ENCODE results near the gene AFAP1.

AFAP1 gene

DNA sequence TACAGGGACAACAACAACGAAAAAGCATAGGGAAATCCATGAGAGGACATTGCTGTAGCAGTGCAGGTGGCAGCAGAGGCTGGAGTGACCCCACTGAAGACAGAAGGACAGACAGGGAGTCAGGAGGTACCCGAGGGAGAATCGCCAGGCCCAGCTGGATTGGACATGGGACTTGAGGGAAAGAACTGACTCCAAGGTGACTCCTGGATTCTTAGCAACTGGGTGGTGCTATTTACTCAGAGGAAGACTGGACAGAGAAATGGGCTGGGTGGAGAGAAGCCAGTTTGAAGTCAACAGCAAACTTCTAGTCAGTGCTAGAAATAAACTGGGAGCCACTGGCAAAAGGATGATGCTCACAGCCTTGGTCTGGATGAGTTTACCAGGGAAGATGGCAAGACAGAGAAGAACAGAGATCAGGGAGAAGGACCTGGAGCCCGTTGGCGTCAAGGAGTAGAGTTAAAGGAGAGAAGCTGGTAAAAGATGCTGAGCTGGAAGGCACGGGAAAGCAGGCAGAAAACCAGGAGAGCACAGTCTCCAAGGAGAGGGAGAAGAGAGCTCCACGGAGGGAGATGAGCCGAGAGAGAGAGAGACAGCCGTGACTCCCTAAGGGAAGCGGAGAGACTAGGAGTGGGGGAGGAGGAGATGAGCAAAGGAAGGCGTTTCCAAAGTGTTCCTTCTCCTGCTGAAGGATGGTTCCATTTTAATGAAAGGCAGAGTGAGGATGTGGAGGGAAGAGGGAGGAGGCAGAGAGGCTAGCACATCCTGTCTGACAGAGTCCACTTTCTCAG, 119.4 kb downstream of the AFAP1 start:
- H3K27ac ChIP-seq, result no peak overlapping the region
- no peak overlapping the region for H3K4me3 ChIP-seq (ENCODE audit: low read depth, low read length)
- no peaks in the 10 kb centered on the region for H3K27me3 ChIP-seq (replicated peaks)
- no peak for DNase-seq
- TF ChIP-seq, protein P1, sequence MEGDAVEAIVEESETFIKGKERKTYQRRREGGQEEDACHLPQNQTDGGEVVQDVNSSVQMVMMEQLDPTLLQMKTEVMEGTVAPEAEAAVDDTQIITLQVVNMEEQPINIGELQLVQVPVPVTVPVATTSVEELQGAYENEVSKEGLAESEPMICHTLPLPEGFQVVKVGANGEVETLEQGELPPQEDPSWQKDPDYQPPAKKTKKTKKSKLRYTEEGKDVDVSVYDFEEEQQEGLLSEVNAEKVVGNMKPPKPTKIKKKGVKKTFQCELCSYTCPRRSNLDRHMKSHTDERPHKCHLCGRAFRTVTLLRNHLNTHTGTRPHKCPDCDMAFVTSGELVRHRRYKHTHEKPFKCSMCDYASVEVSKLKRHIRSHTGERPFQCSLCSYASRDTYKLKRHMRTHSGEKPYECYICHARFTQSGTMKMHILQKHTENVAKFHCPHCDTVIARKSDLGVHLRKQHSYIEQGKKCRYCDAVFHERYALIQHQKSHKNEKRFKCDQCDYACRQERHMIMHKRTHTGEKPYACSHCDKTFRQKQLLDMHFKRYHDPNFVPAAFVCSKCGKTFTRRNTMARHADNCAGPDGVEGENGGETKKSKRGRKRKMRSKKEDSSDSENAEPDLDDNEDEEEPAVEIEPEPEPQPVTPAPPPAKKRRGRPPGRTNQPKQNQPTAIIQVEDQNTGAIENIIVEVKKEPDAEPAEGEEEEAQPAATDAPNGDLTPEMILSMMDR (IDR thresholded peaks at IDR 0.05; ENCODE audit: low read depth, low read length, missing control alignments), result no peak
- in situ Hi-C loops (cut with HindIII; ENCODE audit: low pct_ligation_motif_present, low sequenced_read_pairs), result no loop called here
- H3K36me3 ChIP-seq (replicated peaks), result peaks cover 52% of the 10 kb centered on the region

DNA sequence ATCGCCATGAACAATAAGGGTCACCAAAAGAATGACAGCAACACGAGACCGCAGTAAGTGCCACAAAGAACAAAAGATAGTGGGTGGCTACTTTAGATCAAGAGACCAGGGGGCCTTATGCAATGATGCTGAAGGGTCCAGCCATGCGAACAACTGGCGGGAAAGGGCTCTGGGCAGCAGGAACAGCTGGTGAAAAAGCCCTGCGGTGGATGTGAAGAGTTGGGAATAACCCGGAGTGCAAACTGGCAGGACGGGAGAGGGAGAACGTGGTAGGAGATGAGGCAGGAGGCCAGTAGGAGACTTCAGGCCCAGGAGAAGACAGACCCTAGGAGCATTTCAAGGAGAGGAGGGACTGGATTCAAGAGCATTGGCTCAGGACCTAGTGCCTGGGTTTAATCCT, 120.2 kb downstream of the AFAP1 start:
- in situ Hi-C loops (cut with HindIII; ENCODE audit: low pct_ligation_motif_present, low sequenced_read_pairs), result no loop called here
- no peak overlapping the region for H3K27ac ChIP-seq
- DNase-seq, result no peak
- H3K4me3 ChIP-seq (ENCODE audit: low read depth, low read length), result no peak overlapping the region
- peaks cover 58% of the 10 kb centered on the region for H3K36me3 ChIP-seq (replicated peaks)
- TF ChIP-seq, protein P1 (IDR thresholded peaks at IDR 0.05; ENCODE audit: low read depth, low read length, missing control alignments), result no peak
- H3K27me3 ChIP-seq (replicated peaks), result no peaks in the 10 kb centered on the region

DNA sequence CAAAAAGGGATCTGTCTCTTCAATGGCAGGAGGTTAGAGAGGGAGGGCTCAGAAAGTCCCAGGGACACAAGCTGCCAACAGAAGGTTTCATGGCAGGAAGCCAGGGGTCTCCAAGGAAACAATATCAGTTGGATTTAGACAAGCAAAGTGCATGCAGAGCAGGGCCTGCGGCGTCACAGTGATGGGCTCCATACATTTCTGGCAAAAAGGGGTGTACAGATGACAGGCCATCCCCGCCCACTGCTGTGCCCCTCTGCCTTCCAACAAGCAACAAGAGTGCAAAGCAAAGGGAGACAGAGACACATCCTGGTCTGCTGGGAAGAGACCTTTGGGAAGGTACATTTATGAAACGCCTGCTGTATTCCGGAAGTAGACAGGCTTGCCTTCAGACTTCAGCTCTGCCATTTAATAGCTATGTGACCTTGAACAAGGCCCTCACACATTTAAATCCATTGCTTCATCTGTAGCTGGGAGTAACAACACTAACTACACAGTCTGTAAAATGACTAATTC, 121.2 kb downstream of the AFAP1 start:
- Histone ChIP-seq H3K27ac (peak overlapping the region; percentile 30), H3K27me3 (replicated peaks) (no peaks in the 10 kb centered on the region), H3K4me3 (ENCODE audit: low read depth, low read length) (no peak overlapping the region), H3K36me3 (replicated peaks) (peaks cover 60% of the 10 kb centered on the region)
- peak; percentile 51 for DNase-seq
- in situ Hi-C loops (cut with HindIII; ENCODE audit: low pct_ligation_motif_present, low sequenced_read_pairs), result no loop called here
- TF ChIP-seq, protein P1 (IDR thresholded peaks at IDR 0.05; ENCODE audit: low read depth, low read length, missing control alignments), result no peak

DNA sequence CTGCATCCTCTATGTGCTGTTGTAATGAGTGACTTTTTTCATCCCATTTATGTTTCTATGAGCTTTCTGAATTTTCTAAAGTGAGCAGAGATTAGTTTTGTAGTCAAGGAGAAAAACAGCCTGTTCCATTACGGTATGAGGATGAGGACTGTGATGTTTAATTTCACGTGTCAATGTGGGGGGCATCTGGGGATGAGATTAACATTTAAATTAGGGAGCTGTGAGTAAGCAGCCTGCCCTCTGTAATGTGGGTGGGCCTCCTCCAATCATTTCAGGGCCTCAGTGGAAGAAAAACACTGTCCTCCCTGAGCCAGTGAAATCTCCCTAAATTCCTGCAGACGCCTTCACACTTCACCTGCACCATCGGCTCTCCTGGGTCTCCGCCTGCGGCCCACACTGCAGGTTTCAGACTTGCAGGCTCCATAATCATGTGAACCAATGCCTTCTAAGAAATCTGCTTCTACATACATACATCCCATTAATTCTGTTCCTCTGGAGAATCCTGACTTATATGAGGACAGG, 121.7 kb downstream of the AFAP1 start:
- H3K27me3 ChIP-seq (replicated peaks), result no peaks in the 10 kb centered on the region
- peaks cover 60% of the 10 kb centered on the region for H3K36me3 ChIP-seq (replicated peaks)
- TF ChIP-seq, protein P1 (IDR thresholded peaks at IDR 0.05; ENCODE audit: low read depth, low read length, missing control alignments), result no peak
- H3K27ac ChIP-seq, result no peak overlapping the region
- in situ Hi-C loops (cut with HindIII; ENCODE audit: low pct_ligation_motif_present, low sequenced_read_pairs), result no loop called here
- no peak overlapping the region for H3K4me3 ChIP-seq (ENCODE audit: low read depth, low read length)
- no peak for DNase-seq

DNA sequence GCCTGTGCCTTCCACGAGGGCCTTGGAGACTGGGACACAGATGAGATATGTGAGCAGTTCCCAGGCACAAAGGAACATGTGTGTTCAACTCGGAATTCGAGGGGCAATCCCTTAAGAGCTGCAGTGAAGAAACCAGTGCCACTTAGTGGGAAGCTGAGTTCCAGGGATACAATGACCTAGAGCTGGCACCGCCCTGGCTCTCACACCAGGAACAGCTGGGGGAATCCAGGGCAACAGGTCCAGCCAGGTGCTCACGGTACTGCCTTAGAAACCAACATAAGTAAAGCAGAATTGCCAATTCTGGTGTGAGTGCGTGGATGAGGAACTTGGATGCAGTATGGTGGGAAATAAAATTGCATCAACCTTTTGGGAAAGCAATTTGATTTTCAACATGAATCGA, 122.9 kb downstream of the AFAP1 start:
- Histone ChIP-seq H3K36me3 (replicated peaks) (peaks cover 68% of the 10 kb centered on the region), H3K4me3 (ENCODE audit: low read depth, low read length) (no peak overlapping the region), H3K27ac (no peak overlapping the region), H3K27me3 (replicated peaks) (no peaks in the 10 kb centered on the region)
- TF ChIP-seq, protein P1 (IDR thresholded peaks at IDR 0.05; ENCODE audit: low read depth, low read length, missing control alignments), result no peak
- in situ Hi-C loops (cut with HindIII; ENCODE audit: low pct_ligation_motif_present, low sequenced_read_pairs), result no loop called here
- DNase-seq, result no peak

Measured in brain microvascular endothelial cell (primary cell).